Stimulated activated CD8-positive, alpha-beta memory T cell treated with anti-CD3 and anti-CD28 coated beads, Interleukin-12 subunit alpha, Interleukin-12 subunit beta, amount 100 ng/mL, for 24 hours (primary cell): ENCODE data around the gene PDGFRA.

ENCODE experiments used
- DNase-seq: peaks from one replicate; pipeline ENCODE4 v3.0.0-alpha.2; 2020; ENCODE audit errors: extremely low read depth

PDGFRA gene

DNA sequence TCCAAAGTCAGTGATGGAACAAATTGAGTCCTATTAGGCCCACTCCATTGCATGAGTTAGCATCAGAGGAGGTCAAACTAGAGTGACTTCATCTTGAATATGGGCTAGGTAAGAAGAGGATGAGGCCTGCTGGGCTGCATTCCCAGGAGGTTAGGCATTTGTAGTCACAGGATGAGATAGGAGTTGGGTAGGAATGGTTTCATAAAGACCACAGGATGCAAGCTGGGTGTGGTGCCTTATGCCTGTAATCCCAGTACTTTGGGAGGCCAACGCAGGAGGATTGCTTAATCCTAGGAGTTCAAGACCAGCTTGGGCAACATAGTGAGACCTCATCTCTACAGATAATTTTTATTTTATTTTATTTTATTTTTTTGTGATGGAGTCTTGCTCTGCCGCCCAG, 26.8 kb downstream of the PDGFRA start:
- DNase-seq = no peak

DNA sequence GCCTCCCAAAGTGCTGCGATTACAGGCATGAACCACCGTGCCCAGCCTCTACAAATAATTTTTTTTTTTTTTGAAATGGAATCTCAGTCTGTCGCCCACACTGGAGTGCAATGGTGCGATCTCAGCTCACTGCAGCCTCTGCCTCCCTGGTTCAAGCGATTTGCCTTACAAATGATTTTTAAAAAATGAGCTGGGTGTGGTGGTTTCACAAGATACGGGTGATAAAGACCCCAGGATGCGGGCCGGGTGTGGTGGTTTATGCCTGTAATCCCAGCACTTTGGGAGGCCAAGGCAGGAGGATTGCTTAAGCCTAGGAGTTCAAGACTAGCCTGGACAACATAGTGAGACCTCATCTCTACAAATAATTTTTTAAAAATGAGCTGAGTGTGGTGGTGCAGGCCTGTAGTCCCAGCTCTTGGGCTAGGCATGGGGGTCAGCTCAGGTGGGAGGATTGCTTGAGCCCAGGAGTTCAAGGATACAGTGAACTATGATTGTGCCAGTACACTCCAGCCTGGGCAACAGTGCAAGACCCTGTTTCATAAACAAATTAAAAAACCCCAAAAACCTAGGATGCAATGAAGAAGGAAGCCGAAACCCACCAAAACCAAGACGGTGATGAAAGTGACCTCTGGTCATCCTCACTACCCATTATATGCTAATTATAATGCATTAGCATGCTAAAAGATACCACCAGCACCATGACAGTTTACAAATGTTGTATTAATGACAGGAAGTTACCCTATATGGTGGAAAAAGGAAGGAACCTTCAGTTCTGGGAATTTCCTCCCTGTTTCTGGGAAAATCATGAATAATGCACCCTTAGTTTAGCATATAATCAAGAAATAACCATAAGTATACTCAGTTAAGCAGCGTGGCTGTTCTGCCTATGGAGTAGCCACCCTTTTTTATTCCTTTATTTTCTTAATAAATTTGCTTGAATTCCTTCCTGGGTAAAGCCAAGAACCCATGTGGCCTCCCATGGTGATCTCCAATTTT, 27.7 kb downstream of the PDGFRA start:
- DNase-seq = no peak

DNA sequence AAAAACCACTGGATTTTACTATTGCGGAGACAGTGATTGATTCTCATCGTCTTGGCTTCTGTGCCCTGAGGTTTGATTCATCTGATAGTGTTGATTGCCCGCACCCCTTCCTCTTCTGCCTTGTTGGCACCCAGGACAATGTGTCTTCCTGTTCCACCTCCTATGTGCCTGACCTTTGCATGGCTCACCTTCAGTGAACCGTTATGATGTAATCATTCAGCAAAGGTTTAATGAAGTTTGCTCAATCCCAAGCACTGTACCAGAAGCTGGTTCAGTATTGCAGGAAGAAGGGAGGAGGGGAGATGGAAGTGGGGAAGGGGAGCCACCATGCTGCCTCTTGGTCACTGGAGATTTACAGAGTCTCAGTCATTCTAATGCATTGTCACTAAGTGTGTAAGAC, 36.3 kb downstream of the PDGFRA start:
- no peak for DNase-seq

DNA sequence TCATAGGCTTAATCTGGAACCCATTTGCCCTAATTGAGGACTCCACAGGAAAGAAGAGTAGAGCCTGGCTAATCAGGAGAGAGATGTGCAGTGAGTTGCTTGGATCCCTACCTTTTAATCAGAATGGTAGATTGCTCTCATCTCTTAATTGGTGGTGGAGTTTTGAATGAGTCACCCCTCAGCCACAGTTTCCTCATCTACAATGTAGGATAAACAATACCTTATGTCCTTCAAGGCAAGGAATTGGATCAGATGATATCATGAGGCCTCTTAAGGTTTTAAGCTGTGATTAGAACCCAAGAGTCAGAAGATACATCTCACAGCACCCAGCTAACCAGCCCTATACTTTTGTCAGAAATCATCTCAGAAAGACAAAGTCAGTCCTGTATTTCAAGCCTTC, 39.1 kb downstream of the PDGFRA start:
- DNase-seq = no peak

- no peak for DNase-seq
These were observed 42.4 kb downstream of the PDGFRA start for GRCh38 chr4:54271464-54271863.

GRCh38 chr4:54272051-54272450, 43.0 kb downstream of the PDGFRA start:
- DNase-seq = no peak

- DNase-seq = no peak
These were observed 45.2 kb downstream of the PDGFRA start for GRCh38 chr4:54274264-54274663.

DNA sequence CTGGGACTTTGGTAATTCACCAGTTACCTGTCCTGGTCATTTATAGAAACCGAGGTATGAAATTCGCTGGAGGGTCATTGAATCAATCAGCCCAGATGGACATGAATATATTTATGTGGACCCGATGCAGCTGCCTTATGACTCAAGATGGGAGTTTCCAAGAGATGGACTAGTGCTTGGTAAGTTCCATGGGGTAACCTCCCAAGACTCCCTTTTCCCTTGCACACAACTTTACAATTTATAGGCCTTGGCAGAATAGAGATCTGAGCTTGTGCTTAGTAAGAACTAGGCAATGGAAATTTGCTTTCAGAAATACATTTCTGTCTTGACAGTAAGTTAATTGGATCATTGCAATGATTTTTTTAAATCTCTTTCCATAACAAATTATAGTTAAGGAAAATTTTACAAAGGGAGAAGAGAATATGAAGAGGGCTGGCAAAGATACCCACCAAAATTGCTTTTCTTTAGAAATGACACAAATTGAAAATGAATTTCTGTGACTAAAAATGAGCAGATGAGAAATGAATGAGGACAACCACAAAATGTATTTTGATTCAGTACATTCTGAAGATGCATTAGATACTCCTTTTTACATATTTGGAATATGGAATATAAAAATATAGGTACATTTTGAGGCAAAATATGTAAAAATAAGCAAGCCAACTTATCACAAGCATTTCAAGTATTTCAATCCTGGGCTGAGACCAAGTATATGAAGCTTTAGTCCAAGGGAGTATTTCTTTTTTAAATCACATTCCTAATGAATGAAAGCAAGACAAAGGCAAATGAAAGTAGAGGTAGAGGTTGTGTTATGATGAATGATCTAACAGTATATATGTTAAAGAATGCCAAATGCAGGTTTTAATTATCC, 45.9 kb downstream of the PDGFRA start:
- no peak for DNase-seq

DNA sequence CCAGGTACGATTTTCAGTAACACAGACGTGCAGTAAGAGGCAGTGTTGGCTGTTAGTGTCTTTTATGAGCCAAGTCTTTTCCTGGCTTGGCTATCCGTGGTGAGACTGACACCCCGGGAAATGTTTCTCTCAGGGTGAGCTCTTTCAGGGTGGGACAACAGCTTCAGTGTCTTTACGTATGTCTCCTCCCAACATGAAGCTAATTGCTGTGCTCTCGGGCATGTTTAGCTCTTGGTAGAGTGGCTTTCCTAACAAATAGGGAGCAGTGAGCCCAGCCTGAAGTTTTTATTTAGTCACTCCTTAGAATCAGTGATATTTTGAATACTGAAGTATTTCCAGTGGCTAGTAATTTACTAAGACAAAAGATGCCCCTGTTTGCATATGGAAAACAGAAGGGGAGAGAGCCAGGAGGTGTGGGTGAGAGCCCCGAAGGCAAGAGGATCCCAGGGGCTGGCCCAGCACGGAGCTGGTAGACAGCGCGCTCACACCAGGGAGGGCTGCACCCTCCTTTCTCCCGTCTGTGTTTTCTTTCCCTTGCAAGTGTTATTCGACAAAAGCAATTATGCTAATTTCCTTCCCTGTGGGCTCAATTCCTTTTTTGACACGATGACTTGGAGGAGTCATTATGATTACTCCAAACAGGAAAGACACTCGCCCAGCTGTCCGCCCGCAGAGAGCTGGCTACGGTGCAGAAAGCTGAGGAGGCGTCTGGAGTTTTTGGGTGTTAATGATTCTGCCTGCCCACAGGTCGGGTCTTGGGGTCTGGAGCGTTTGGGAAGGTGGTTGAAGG, 47.7 kb downstream of the PDGFRA start:
- DNase-seq = no peak

DNA sequence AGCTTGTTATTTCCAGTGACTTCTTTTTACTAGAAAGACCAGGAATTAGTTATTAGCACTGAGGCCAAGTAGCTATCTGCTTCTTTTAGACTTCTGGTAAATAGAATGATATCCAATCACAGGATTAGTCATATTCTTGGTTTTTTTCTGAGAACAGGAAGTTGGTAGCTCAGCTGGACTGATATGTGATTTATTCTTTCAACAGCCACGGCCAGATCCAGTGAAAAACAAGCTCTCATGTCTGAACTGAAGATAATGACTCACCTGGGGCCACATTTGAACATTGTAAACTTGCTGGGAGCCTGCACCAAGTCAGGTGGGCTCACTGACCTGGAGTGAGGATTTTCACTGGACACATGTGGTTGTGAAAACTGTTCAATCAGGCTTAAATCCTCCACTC, 48.6 kb downstream of the PDGFRA start:
- DNase-seq = no peak

- no peak for DNase-seq
These were observed 49.1 kb downstream of the PDGFRA start for GRCh38 chr4:54278216-54278615.

DNA sequence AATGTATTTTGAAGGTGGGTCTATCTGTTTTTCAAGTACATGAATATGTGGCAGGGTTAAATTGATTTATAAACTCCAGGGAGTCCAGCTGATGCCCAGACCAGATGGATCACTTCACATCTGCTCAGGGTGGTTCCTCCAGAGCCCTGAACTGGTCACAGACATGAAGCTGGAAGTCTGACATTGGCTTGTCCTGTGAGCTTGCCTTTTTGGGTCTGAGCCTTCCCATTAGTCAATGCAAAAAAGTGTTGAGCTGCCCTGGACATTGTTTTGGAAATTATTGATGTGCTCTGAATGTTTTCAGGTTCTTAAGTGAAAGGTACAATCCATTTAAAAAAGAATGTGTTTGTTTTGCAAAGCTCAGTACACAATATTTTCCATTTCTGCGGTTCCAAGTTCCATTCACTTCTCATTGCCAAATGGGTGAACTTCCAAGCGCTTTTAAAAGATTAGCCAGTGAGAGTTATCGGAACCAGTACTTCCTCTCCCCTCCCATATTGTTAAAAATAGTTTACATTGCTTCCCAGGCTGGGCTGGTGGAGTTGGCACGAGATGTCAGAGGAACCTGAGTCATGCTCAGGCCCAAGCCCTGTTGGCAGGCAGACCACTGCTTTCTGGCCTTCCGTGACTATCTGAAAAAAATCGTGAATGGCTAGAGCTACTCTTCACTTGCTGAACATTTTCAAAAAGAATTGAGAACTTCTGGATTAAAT, 52.1 kb downstream of the PDGFRA start:
- no peak for DNase-seq

DNA sequence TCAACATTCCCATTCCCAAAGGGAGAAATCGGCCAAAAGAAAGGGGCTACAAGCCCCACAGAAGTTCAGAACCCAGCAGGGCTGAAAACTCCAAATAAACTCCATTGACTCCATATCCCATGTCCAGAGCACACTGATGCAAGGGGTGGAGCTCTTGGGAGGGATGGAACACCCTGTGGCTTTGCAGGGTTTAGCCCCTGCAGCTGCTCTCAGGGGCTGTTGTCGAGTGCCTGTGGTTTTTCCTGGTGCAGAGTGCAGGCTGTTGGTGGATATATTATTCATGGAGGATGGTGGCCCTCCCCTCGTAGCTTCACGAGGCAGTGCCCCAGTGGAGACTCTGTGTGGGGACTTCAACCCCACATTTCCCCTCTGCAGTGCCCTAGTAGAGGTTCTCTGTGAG, 53.7 kb downstream of the PDGFRA start:
- DNase-seq = no peak

- no peak for DNase-seq
These were observed 60.2 kb downstream of the PDGFRA start for GRCh38 chr4:54289316-54289715.

- no peak for DNase-seq
These were observed 61.9 kb downstream of the PDGFRA start for GRCh38 chr4:54290980-54291379.

GRCh38 chr4:54296548-54297203, 67.6 kb downstream of the PDGFRA start:
- no peak for DNase-seq

DNA sequence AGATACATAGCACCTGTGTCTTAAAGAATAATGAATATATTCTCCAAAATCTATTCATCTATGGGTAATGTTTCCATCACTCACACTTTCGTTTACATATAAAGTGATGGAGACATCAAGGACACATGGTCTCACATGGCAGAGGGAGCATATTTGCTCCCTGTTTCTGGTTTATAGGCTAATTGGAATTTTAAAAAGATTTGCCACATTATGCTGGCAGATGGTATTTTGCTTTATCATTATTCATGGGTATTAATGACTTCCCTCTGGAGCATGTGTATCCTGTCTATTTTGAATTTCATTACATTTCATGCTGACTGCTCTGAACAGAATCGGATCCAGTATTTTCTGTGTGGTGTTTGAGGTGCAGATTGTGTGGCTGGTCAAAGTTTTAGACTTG, 79.0 kb downstream of the PDGFRA start:
- no peak for DNase-seq

- DNase-seq = no peak
These were observed 86.8 kb downstream of the PDGFRA start for GRCh38 chr4:54315561-54316538.

- no peak for DNase-seq
These were observed 88.6 kb downstream of the PDGFRA start for GRCh38 chr4:54317690-54318089.
